Transverse colon (tissue), 4 donors: ENCODE data around the gene TAF5L. TPM values are rescaled to one million over a fixed set of nuclear protein-coding genes. Genes with fewer than 3 reads are reported as not detected.
"Not testable (repeated sequence)": the region's sequence is repeated elsewhere in the genome, so short reads cannot be mapped to it uniquely, and the experiment has no call there.

Experiments used
- DNase-seq: peaks from one replicate; pipeline ENCODE4 v3.0.0-alpha.2; 2019
- H3K27ac ChIP-seq, 4 donors: fragments of 200-600 bp; sonication (generic); 2 replicates each; pipeline ENCODE4 v1.5.1; 2016 to 2018; ENCODE audit warnings: inconsistent platforms in 4 of 4
- H3K27me3 ChIP-seq: fragments of 200-600 bp; sonication (generic); 2 replicates; pipeline ENCODE4 v1.5.1; 2017; ENCODE audit warnings: inconsistent platforms
- H3K36me3 ChIP-seq, 4 donors: fragments of 200-600 bp; sonication (generic); 2 replicates each; pipeline ENCODE4 v1.5.1; 2017 to 2019; ENCODE audit warnings: inconsistent platforms in 4 of 4
- H3K4me1 ChIP-seq, 4 donors: fragments of 200-600 bp; sonication (generic); 2 replicates each; pipeline ENCODE4 v1.5.1; 2017 to 2020; ENCODE audit warnings: inconsistent platforms in 4 of 4
- H3K4me3 ChIP-seq, 4 donors: fragments of 200-600 bp; sonication (generic); 1 replicate in 1 of 4; 2 replicates in 3 of 4; pipeline versions ENCODE4 v1.5.1 to v1.6.1; 2017 to 2019; ENCODE audit warnings: inconsistent platforms in 4 of 4
- H3K9me3 ChIP-seq, 2 donors: fragments of 200-600 bp; sonication (generic); 2 replicates each; pipeline ENCODE4 v1.5.1; 2017 to 2019; ENCODE audit warnings: inconsistent platforms in 2 of 2
- CTCF ChIP-seq, 5 experiments: fragments of 200-600 bp in 3 of 5; fragments of 450-650 bp in 2 of 5; sonication (generic) in 3 of 5; IDR thresholded peaks; 1 replicate in 2 of 5; 2 replicates in 3 of 5; pipeline ENCODE4 v1.5.1; 2016 to 2017; ENCODE audit warnings: antibody characterized with exemption in 5 of 5, inconsistent platforms in 3 of 5, mild to moderate bottlenecking in 2 of 5, moderate library complexity in 1 of 5
- EP300 ChIP-seq: sonication (generic); formaldehyde crosslinking; IDR thresholded peaks from one replicate; pipeline ENCODE4 v1.6.1; 2017; ENCODE audit warnings: antibody characterized with exemption, low read depth
- POLR2A ChIP-seq: fragments of 450-650 bp; IDR thresholded peaks from one replicate; pipeline ENCODE4 v1.6.1; 2016; ENCODE audit warnings: antibody characterized with exemption, mild to moderate bottlenecking, moderate library complexity
- POLR2AphosphoS5 ChIP-seq, 3 donors: sonication (generic); formaldehyde crosslinking; IDR thresholded peaks; one replicate each; pipeline ENCODE4 v1.6.1; 2016; ENCODE audit warnings: antibody characterized with exemption in 3 of 3
- whole genome bisulfite sequencing, 2 donors: methylation state at CpG; one replicate each; pipeline ENCODE4 v1.1.5; 2018; ENCODE audit warnings: low coverage in 1 of 2; 5-methylcytosine and 5-hydroxymethylcytosine counted together
- in situ Hi-C, 4 donors: fragments of 200-750 bp; cut with MboI; loops; one replicate each; pipeline versions ENCODE4 v1.15.0 to v1.15.1; 2017; ENCODE audit warnings: low sequenced_read_pairs in 3 of 4, low pct_ligation_motif_present in 1 of 4, low pct_unique_long_range_greater_than_20kb in 1 of 4
- intact Hi-C: fragments of 100-400 bp; cut with DNase I; formaldehyde crosslinking; loops from one replicate; pipeline ENCODE4 v1.15.1; 2023; ENCODE audit warnings: low total_unique reads
- total RNA-seq, 4 donors: library from RNA; depleted of rRNA; stranded (reverse); fragments of >200 nt; gene quantifications; one replicate each; pipeline ENCODE4 v1.1.0, GENCODE V29; 2016

TAF5L gene
- total RNA-seq, 4 donors from 2014 or later = 10.7 to 22.1 (median 15.4) TPM

- Histone ChIP-seq H3K27ac (peak overlapping the region; percentile 68 to 75 (median 73)), H3K4me3 (no peak overlapping the region), H3K27me3 (no peaks in the 10 kb centered on the region), H3K4me1 (peaks cover 0 to 26% (median 15%) of the 10 kb centered on the region in 4 donors), H3K9me3 (no peaks in the 10 kb centered on the region), H3K36me3 (peaks cover 0 to 30% (median 10%) of the 10 kb centered on the region in 4 donors)
- WGBS, 2 donors = 72 to 79% methylated on average over 2 to 3 of the region's 3 CpGs
- intact Hi-C loops (no loop called here), in situ Hi-C loops (no loop called here)
- TF ChIP-seq EP300 (no peak), POLR2AphosphoS5 (IDR thresholded peaks at IDR 0.05) (no peak)
- no peak for DNase-seq
Observed at GRCh38 chr1:229597877-229598276, 28.0 kb downstream of the TAF5L start.

- peaks cover 0 to 26% (median 15%) of the 10 kb centered on the region in 4 donors for H3K4me1 ChIP-seq
- H3K36me3 ChIP-seq = peaks cover 0 to 25% (median 6%) of the 10 kb centered on the region in 4 donors
- no peaks in the 10 kb centered on the region for H3K9me3 ChIP-seq
- no peak overlapping the region for H3K4me3 ChIP-seq
- peak overlapping the region; percentile 68 to 75 (median 73) for H3K27ac ChIP-seq
- TF ChIP-seq POLR2AphosphoS5 (IDR thresholded peaks at IDR 0.05) (peak; percentile 52 to 71 (median 63)), EP300 (peak; percentile 12), CTCF (IDR thresholded peaks at IDR 0.05) (peak in 1 of 5 experiments; percentile 12), POLR2A (no peak)
- in situ Hi-C loops = no loop called here
- 52 to 63% methylated on average over 7 of the region's 7 CpGs for WGBS, 2 donors
- peak; percentile 23 for DNase-seq
- intact Hi-C loops = no loop called here
- H3K27me3 ChIP-seq = no peaks in the 10 kb centered on the region
Observed at GRCh38 chr1:229596925-229597699, 28.8 kb downstream of the TAF5L start.

GRCh38 chr1:229595876-229596275, 30.0 kb downstream of the TAF5L start:
- Histone ChIP-seq H3K4me1 (peaks cover 0 to 26% (median 15%) of the 10 kb centered on the region in 4 donors), H3K36me3 (peaks cover 0 to 14% (median 3%) of the 10 kb centered on the region in 4 donors), H3K27ac (peak overlapping the region; percentile 68 to 75 (median 73))
- DNase-seq, H3K27me3 ChIP-seq, intact Hi-C loops, H3K9me3 ChIP-seq, H3K4me3 ChIP-seq, in situ Hi-C loops: not testable (repeated sequence)
- WGBS, 2 donors = 98% methylated on average over 7 of the region's 7 CpGs; no CpG with 5 or more reads in 1 of the 2 donors

- in situ Hi-C loops (no loop called here), intact Hi-C loops (no loop called here)
- H3K4me1 ChIP-seq = peaks cover 0 to 26% (median 15%) of the 10 kb centered on the region in 4 donors
- peaks cover 0 to 12% (median 0%) of the 10 kb centered on the region in 4 donors for H3K36me3 ChIP-seq
- no peaks in the 10 kb centered on the region for H3K27me3 ChIP-seq
- no peaks in the 10 kb centered on the region for H3K9me3 ChIP-seq
- 95 to 100% methylated on average over 4 to 34 of the region's 34 CpGs for WGBS, 2 donors
- no peak for TF ChIP-seq EP300
- no peak for TF ChIP-seq POLR2A
- no peak for TF ChIP-seq CTCF (IDR thresholded peaks at IDR 0.05)
- TF ChIP-seq POLR2AphosphoS5 (IDR thresholded peaks at IDR 0.05) = no peak
- no peak overlapping the region for H3K27ac ChIP-seq
- H3K4me3 ChIP-seq = no peak overlapping the region
- no peak for DNase-seq
Observed at GRCh38 chr1:229594227-229595008, 31.5 kb downstream of the TAF5L start.

- Histone ChIP-seq H3K4me3 (no peak overlapping the region), H3K9me3 (no peaks in the 10 kb centered on the region), H3K27me3 (no peaks in the 10 kb centered on the region), H3K27ac (no peak overlapping the region), H3K36me3 (peaks cover 0 to 12% (median 0%) of the 10 kb centered on the region in 4 donors), H3K4me1 (peaks cover 0 to 26% (median 14%) of the 10 kb centered on the region in 4 donors)
- intact Hi-C loops = no loop called here
- TF ChIP-seq EP300 (no peak), CTCF (IDR thresholded peaks at IDR 0.05) (no peak), POLR2AphosphoS5 (IDR thresholded peaks at IDR 0.05) (no peak), POLR2A (no peak)
- WGBS, 2 donors = 96 to 100% methylated on average over 1 to 12 of the region's 12 CpGs
- DNase-seq = no peak
- in situ Hi-C loops = no loop called here
Observed at GRCh38 chr1:229593800-229594199, 32.1 kb downstream of the TAF5L start.
